SHP77 (cell line): Measurements from ENCODE around the gene AHNAK.

ENCODE experiments used
- DNase-seq, 2 experiments: peaks; one replicate each; lab custom pipeline; 2025; lab: John Stamatoyannopoulos, UW

The AHNAK gene

GRCh38 chr11:62498031-62498430 is 48.6 kb downstream of the AHNAK start:
- DNase-seq: no peak

GRCh38 chr11:62497132-62497801 is 49.3 kb downstream of the AHNAK start:
- DNase-seq: no peak

GRCh38 chr11:62496676-62497075 is 49.9 kb downstream of the AHNAK start:
- DNase-seq: no peak

- DNase-seq: no peak
Measured at GRCh38 chr11:62494246-62494645, 52.4 kb downstream of the AHNAK start.

GRCh38 chr11:62493801-62494200 is 52.8 kb downstream of the AHNAK start:
- no peak for DNase-seq

GRCh38 chr11:62492586-62492985 is 54.0 kb downstream of the AHNAK start:
- no peak for DNase-seq

- DNase-seq: no peak
Measured at GRCh38 chr11:62491571-62492329, 54.9 kb downstream of the AHNAK start.

GRCh38 chr11:62489204-62489603 is 57.4 kb downstream of the AHNAK start:
- no peak for DNase-seq

GRCh38 chr11:62487738-62488551 is 58.7 kb downstream of the AHNAK start:
- DNase-seq: no peak

- no peak for DNase-seq
Measured at GRCh38 chr11:62487136-62487535, 59.5 kb downstream of the AHNAK start.

- DNase-seq: no peak
Measured at GRCh38 chr11:62484352-62484751, 62.3 kb downstream of the AHNAK start.

GRCh38 chr11:62482753-62483152 is 63.9 kb downstream of the AHNAK start:
- no peak for DNase-seq

- DNase-seq: no peak
Measured at GRCh38 chr11:62479631-62480201, 66.9 kb downstream of the AHNAK start.

- DNase-seq: no peak
Measured at GRCh38 chr11:62477927-62478326, 68.7 kb downstream of the AHNAK start.

GRCh38 chr11:62472063-62472884 is 74.3 kb downstream of the AHNAK start:
- no peak for DNase-seq

- no peak for DNase-seq
Measured at GRCh38 chr11:62471603-62472002, 75.0 kb downstream of the AHNAK start.

GRCh38 chr11:62468577-62468976 is 78.0 kb downstream of the AHNAK start:
- DNase-seq: no peak

GRCh38 chr11:62466444-62466843 is 80.2 kb downstream of the AHNAK start:
- DNase-seq: no peak

- no peak for DNase-seq
Measured at GRCh38 chr11:62464655-62465054, 82.0 kb downstream of the AHNAK start.

- no peak for DNase-seq
Measured at GRCh38 chr11:62463121-62463542, 83.5 kb downstream of the AHNAK start.

GRCh38 chr11:62462508-62462892 is 84.1 kb downstream of the AHNAK start:
- no peak for DNase-seq
